SIG-M5 (cell line): ENCODE data around the gene ENOX1.

Source experiments
- DNase-seq: peaks from one replicate; lab custom pipeline; 2025; lab: John Stamatoyannopoulos, UW

Gene ENOX1

DNA sequence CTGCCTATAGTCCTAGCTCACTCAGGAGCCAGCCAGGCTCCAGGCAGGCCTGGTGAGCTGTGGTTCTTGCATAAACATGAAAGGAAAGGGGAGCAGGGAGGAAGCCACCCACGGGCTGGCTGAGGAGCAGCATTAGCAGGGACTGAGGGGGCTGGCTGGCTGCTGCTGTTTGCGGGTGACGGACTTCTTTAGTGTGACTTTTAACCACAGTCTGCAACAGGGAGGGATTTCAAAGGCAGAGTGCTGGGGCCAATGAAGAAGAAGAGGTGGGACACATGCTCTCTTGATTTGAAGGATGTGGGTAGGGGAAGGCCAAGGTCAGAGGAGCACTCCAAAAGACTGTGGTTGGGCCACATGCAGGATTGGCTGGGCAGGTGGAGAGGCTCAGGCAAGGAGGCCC, 540.4 kb downstream of the ENOX1 start:
- DNase-seq = no peak

GRCh38 chr13:43245374-43245964, 541.3 kb downstream of the ENOX1 start:
- DNase-seq = no peak

GRCh38 chr13:43244481-43244880, 542.3 kb downstream of the ENOX1 start:
- DNase-seq = no peak

- no peak for DNase-seq
Measured at GRCh38 chr13:43243711-43244110, 543.1 kb downstream of the ENOX1 start.

GRCh38 chr13:43242040-43242439, 544.7 kb downstream of the ENOX1 start:
- DNase-seq = no peak

DNA sequence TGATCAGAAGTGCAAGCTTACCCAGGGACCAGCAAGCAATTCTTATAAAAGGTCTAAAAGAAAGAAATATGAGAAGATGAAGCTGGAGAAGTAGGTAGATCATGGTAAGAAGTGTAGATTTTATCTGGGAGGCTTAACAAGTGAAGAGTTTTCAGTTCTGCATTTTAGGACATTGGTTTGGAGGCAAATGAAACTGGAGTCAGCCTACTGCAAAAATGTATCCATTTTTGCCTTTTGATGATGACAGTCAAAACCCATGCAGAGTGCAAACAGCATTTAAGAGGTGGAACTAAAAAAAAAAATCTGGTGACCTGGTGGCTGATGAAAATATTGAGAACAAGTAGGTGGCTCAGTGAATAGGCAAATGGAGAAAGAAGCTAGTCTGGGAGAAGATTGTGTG, 546.5 kb downstream of the ENOX1 start:
- no peak for DNase-seq

DNA sequence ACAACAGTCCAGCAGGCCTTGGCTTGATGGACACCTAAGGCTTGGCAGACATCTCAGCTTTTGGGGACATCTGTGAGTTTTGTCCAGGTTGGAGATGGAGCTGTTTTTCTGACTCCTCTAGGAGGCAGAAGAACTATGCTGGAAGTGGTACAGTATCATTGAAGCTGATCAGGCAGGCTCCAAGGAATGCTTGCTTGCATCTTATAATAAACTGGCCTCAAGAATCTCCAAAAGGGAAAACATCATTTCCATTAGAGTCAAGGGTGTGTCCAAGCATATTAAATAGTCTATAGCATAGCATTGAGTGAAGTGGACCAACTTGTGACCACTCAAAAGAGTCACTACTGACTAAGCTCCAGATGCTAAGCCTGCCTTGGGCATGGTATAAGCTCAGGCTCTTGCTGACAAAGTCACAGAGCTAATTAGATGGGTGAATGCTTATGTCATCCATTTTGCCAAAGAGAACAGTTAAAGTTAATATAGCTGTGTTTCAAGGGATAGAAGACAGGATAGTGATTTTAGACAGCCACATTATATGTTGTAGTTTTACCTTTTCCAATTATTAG, 547.4 kb downstream of the ENOX1 start:
- DNase-seq = no peak

DNA sequence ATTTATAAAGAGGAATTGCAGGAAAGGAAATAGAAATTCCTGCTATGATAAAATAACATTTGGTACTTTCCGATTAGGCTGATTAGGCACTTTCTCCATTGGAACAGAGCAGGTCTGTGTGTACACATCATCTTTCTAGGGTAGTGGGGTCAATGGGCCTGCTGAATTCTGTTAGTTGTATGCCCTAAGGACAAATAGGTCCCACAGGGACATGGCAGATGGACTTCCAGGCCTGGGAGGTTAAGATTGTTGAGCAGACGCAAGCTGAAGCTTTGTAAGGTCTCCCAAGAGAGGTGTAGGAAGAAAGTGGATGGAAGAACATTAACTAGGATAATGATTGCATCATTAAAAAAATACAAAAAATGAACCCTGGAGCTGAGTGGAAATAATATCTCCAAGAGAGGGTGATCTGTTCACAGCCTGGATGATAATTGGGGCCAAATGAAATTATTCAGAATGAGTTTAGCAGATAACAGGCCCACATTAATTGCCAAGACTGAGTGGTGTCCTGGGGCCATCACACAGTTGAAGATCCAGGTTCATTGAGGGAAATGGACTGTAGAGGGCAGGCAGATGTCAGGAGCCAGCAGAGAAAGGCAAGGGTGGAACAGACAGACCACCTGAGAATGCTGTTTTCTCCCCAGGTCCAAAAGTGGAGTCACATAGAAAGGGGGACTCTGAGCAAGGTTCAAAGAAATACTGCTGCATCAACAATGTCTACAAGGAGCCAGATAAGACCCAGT, 548.3 kb downstream of the ENOX1 start:
- no peak for DNase-seq

DNA sequence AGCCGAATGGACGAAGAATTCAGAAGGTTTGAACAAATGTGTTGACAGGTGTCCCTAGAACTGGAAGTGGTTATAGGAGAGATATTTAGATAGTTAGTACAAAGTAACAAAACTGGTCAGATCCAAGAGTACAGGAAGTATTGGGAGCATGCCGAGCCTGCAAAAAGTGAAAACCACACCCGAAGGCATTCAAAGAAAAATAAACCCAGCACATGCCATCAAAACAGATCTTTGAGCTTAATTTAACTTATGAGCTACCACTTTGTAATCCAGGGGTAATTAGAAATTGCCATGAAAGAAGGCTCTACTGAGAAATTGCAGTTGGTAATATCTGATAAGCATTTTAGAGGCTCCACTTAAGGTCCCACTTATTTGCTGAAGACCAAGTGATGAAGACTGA, 549.2 kb downstream of the ENOX1 start:
- no peak for DNase-seq

- DNase-seq = no peak
Measured at GRCh38 chr13:43235028-43235427, 551.7 kb downstream of the ENOX1 start.

GRCh38 chr13:43232873-43233265, 553.9 kb downstream of the ENOX1 start:
- no peak for DNase-seq

DNA sequence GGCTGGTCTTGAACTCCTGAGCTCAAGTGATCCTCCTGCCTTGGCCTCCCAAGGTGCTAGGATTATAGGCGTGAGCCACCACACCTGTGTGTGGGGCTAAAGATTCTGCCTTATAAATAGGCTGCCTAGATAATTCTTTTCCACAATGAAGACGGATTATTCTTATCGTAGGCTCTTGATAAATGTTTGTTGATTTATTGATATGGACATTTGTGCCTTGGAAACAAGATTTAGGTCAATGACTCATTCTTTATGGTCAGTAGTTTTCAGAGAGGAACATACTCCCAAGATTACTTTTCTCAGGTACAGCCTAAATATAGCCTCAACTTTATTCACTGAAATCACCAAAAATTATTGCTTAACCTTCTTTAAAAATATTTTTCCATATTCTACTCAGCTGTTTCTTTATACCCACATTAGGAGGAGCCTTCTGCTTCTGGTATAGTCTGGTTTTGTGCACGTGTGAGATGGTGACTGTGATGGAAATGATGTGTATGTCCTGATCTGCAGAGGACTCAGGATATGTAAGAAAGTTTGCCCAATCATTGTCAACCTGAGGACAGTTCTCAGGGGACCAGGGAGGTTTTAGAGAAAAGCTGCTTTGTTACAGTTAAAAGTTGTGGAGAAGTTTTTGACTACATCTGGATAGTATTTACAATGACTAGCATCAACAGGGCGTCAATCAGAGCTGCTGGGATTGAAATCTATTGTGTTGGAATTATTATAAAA, 554.5 kb downstream of the ENOX1 start:
- DNase-seq = no peak

DNA sequence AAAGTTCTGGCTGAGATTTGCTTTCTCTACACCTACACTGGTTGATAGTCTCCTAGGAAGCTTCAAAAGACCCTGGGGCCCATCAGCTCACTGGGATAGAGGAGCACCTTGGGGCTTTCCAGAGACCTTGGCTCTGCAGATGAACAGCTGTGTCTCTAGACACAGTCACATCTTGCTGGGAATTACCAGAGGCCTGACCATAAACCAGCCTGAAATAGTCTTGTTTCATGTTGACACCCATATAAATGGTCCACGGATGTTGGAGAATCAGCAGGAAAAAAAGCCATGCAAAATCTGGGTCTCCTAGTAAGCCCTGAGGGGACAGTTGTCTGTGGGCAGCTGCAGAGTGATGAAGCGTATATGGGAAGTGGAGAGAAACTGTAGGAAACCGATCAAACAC, 555.8 kb downstream of the ENOX1 start:
- DNase-seq = no peak

GRCh38 chr13:43229506-43229905, 557.3 kb downstream of the ENOX1 start:
- no peak for DNase-seq

GRCh38 chr13:43227721-43228120, 559.1 kb downstream of the ENOX1 start:
- DNase-seq = no peak

GRCh38 chr13:43223216-43223615, 563.6 kb downstream of the ENOX1 start:
- no peak for DNase-seq

DNA sequence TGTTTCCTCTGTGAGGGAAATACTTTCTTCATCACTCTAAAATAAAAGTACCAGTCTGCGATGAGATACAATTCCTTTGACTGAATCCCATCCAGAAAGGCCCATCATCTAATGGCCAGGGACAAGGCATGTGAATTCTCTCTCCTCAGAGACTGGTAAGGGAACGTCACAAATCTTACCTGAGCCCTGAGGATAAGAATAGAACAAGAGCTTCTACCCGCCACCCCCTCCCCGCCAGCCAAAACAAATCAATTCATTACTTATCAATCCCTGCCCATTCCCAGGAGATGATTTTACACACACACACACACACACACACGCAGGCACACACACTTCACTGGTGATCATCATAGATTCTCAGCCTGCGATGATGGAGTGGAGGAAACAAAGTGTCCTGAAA, 564.7 kb downstream of the ENOX1 start:
- no peak for DNase-seq

GRCh38 chr13:43221611-43222010, 565.2 kb downstream of the ENOX1 start:
- no peak for DNase-seq

DNA sequence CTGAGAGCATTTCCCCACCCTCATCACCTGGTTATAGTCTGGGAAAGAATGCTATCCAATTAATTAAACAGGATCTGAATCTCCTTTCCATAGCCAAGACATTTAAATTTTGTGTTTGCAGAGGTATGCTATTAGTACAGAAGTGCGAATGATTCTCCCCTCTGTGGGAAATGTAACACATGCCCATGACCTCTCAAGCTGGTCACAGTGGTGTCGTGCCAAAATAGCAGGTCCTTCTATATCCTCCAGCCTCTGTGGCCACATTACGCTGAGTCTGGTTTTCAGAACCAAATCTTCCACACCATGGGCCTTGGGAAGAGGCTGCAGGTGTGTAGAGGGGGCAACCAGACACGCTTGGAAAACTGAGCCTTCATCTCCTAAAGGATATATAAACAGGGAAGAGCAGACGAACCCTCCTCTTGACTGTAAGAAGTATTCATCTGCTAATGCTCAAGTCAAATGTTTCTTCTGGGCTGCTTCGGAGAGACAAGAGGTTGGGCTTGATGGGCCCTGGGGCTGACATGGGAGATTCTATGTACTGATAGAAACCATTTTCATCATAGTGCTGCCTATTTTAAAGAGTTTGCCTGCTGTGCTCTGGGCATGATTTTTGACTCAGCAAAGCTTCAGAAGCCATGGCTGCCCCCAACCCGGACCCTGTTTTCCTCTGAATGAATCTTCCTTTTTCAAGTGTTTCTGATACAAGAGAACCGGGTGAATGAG, 565.7 kb downstream of the ENOX1 start:
- DNase-seq = no peak

- no peak for DNase-seq
Measured at GRCh38 chr13:43214124-43214523, 572.6 kb downstream of the ENOX1 start.

DNA sequence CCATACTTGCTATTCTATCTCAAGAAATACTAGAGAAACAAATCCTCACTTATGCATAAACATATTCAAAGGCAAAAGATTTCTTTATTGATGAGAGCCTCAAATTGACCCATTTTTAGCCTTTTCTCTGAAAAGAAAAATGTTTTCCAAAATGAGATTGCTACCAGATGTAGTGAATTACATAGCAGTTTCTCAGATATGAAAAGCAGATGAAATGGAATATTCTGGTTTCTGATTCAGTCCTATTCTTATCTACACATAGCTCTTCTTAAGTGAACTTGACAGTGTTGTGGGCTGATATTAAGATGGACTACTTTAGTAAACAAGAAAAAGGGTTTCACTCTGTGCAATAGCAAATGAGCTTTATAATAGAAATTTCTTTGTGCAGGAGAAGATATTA, 579.9 kb downstream of the ENOX1 start:
- no peak for DNase-seq

- no peak for DNase-seq
Measured at GRCh38 chr13:43205416-43205815, 581.4 kb downstream of the ENOX1 start.
